Measurements from ENCODE around the gene P2RY2.

- TF ChIP-seq EZH2phosphoT487 (IDR thresholded peaks at IDR 0.05; ENCODE audit: low read depth) (no peak), CTCF (IDR thresholded peaks at IDR 0.05; ENCODE audit: low read depth, low read length) (no peak)
These were observed 23.2 kb downstream of the P2RY2 start for GRCh38 chr11:73241300-73241699.
